Ishikawa (cell line): ENCODE data around the gene DIS3L2.

ENCODE experiments used
- CEBPB ChIP-seq: IDR thresholded peaks from 2 replicates; pipeline ENCODE4 v1.6.1; 2012
- CREB1 ChIP-seq: IDR thresholded peaks from 2 replicates; pipeline ENCODE4 v1.6.1; 2012; ENCODE audit warnings: low read depth
- EGR1 ChIP-seq: IDR thresholded peaks from 2 replicates; pipeline ENCODE4 v1.6.1; 2012
- EP300 ChIP-seq: IDR thresholded peaks from 2 replicates; pipeline ENCODE4 v1.6.1; 2012; ENCODE audit warnings: borderline replicate concordance
- FOXM1 ChIP-seq: IDR thresholded peaks from 2 replicates; pipeline ENCODE4 v1.6.1; 2012; ENCODE audit warnings: low read depth, borderline replicate concordance
- MAX ChIP-seq: IDR thresholded peaks from 2 replicates; pipeline ENCODE4 v1.6.1; 2012
- NFIC ChIP-seq: IDR thresholded peaks from 2 replicates; pipeline ENCODE4 v1.6.1; 2012
- RAD21 ChIP-seq: IDR thresholded peaks from 2 replicates; pipeline ENCODE4 v1.6.1; 2012; ENCODE audit warnings: low read depth
- REST ChIP-seq: IDR thresholded peaks from 2 replicates; pipeline ENCODE4 v1.6.1; 2012; ENCODE audit warnings: low read depth, mild to moderate bottlenecking
- TAF1 ChIP-seq: IDR thresholded peaks from 2 replicates; pipeline ENCODE4 v1.6.1; 2012; ENCODE audit warnings: low read depth, mild to moderate bottlenecking
- TCF12 ChIP-seq: IDR thresholded peaks from 2 replicates; pipeline ENCODE4 v1.6.1; 2012; ENCODE audit warnings: low read depth
- TEAD4 ChIP-seq: IDR thresholded peaks from 2 replicates; pipeline ENCODE4 v1.6.1; 2012
- USF1 ChIP-seq: IDR thresholded peaks from 2 replicates; pipeline ENCODE4 v1.6.1; 2012
- YY1 ChIP-seq: IDR thresholded peaks from 2 replicates; pipeline ENCODE4 v1.6.1; 2012; ENCODE audit warnings: low read depth
- ZBTB7A ChIP-seq: IDR thresholded peaks from 2 replicates; pipeline ENCODE4 v1.6.1; 2012; ENCODE audit warnings: low read depth

Gene DIS3L2

GRCh38 chr2:231928901-231929725 is 32.4 kb upstream of the DIS3L2 start:
- TF ChIP-seq REST (no peak), YY1 (no peak), FOXM1 (no peak), TEAD4 (no peak), CEBPB (no peak), ZBTB7A (no peak), EGR1 (no peak), RAD21 (no peak), CREB1 (no peak)

GRCh38 chr2:231929961-231930592 is 31.4 kb upstream of the DIS3L2 start:
- TF ChIP-seq CREB1 = no peak
- TF ChIP-seq RAD21 = peak; percentile 21; the same call in 1 of the 2 replicates
- no peak for TF ChIP-seq TEAD4

- no peak for TF ChIP-seq FOXM1
- TF ChIP-seq TCF12 = no peak
- TF ChIP-seq TAF1 = no peak
- TF ChIP-seq TEAD4 = no peak
- TF ChIP-seq ZBTB7A = no peak
- TF ChIP-seq EGR1 = no peak
- no peak for TF ChIP-seq EP300
- no peak for TF ChIP-seq CREB1
- no peak for TF ChIP-seq YY1
- no peak for TF ChIP-seq REST
- TF ChIP-seq NFIC = no peak
- TF ChIP-seq RAD21 = no peak
- TF ChIP-seq MAX = no peak
- no peak for TF ChIP-seq USF1
- TF ChIP-seq CEBPB = no peak
Observed at GRCh38 chr2:231930593-231931281, 30.8 kb upstream of the DIS3L2 start.

GRCh38 chr2:231931481-231931915 is 30.0 kb upstream of the DIS3L2 start:
- TF ChIP-seq TAF1 (no peak), MAX (no peak), RAD21 (no peak)

GRCh38 chr2:231932711-231932970 is 28.9 kb upstream of the DIS3L2 start:
- no peak for TF ChIP-seq FOXM1
- TF ChIP-seq TAF1 = no peak
- no peak for TF ChIP-seq YY1
- TF ChIP-seq MAX = no peak
- no peak for TF ChIP-seq CREB1
- TF ChIP-seq EP300 = no peak
- TF ChIP-seq TEAD4 = no peak
- TF ChIP-seq NFIC = no peak
- TF ChIP-seq EGR1 = no peak
- TF ChIP-seq REST = no peak
- no peak for TF ChIP-seq TCF12
